CD4-positive, alpha-beta T cell (primary cell): ENCODE measurements around the gene CAND2. TPM values are rescaled to one million over a fixed set of nuclear protein-coding genes. Genes with fewer than 3 reads are reported as not detected.

Experiments
- ATAC-seq: fragments of 200-7000 bp; cut with Tn5 transposase; one replicate; pipeline ENCODE4 v1.10.0; 2022; ENCODE audit warnings: mild to moderate bottlenecking; ENCODE audit not compliant: poor library complexity
- CTCF ChIA-PET: fragments of 350-600 bp; sonication (Branson Sonifier 250); formaldehyde crosslinking; loops from one replicate; lab custom pipeline; 2021; ENCODE audit warnings: antibody characterized with exemption, inconsistent platforms; lab: Charles Lee
- POLR2A ChIA-PET: fragments of 350-600 bp; sonication (Branson Sonifier 250); formaldehyde crosslinking; loops from one replicate; lab custom pipeline; 2021; ENCODE audit warnings: antibody characterized with exemption, inconsistent platforms; lab: Charles Lee
- DNase-seq, 14 experiments: peaks; one replicate each; pipeline ENCODE4 v3.0.0-alpha.2; 2013 to 2020; ENCODE audit warnings: mixed read lengths in 2 of 14
- H3K27ac ChIP-seq, 2 donors: one replicate each; pipeline versions ENCODE4 v1.5.1 to v1.7.0; 2013; ENCODE audit warnings: low read length in 2 of 2, low read depth in 1 of 2, mild to moderate bottlenecking in 1 of 2
- H3K27me3 ChIP-seq, 2 experiments: 1 replicate in 1 of 2; 2 replicates in 1 of 2; pipeline versions ENCODE4 v1.6.1 to v1.7.0; 2013; ENCODE audit warnings: low read length in 2 of 2, control low read depth in 1 of 2, mild to moderate bottlenecking in 1 of 2, moderate library complexity in 1 of 2; ENCODE audit not compliant: insufficient read depth in 2 of 2, control insufficient read depth in 1 of 2
- H3K36me3 ChIP-seq: one replicate; pipeline ENCODE4 v1.6.1; 2013; ENCODE audit warnings: low read length, control low read depth; ENCODE audit not compliant: insufficient read depth
- H3K4me1 ChIP-seq: one replicate; pipeline ENCODE4 v1.6.1; 2013; ENCODE audit warnings: low read length, control low read depth; ENCODE audit not compliant: insufficient read depth
- H3K4me3 ChIP-seq: one replicate; pipeline ENCODE4 v1.5.1; 2013; ENCODE audit warnings: mild to moderate bottlenecking, low read length, moderate library complexity
- H3K9me3 ChIP-seq, 2 experiments: 1 replicate in 1 of 2; 2 replicates in 1 of 2; pipeline versions ENCODE4 v1.6.1 to v1.7.0; 2013; ENCODE audit warnings: low read length in 2 of 2, mild to moderate bottlenecking in 2 of 2, control low read depth in 1 of 2, moderate library complexity in 1 of 2; ENCODE audit not compliant: control insufficient read depth in 1 of 2, insufficient read depth in 1 of 2
- H3K27ac Mint-ChIP-seq: one replicate; pipeline ENCODE4 v1.8.0; 2020; ENCODE audit warnings: mixed read lengths
- H3K27me3 Mint-ChIP-seq: one replicate; pipeline ENCODE4 v1.8.0; 2021; ENCODE audit warnings: mixed read lengths
- H3K36me3 Mint-ChIP-seq: one replicate; pipeline ENCODE4 v1.8.0; 2021; ENCODE audit warnings: low read depth, mixed read lengths
- H3K4me1 Mint-ChIP-seq: one replicate; pipeline ENCODE4 v1.8.0; 2021; ENCODE audit warnings: low read depth, mixed read lengths
- H3K4me3 Mint-ChIP-seq: one replicate; pipeline ENCODE4 v1.8.0; 2020; ENCODE audit warnings: mild to moderate bottlenecking, mixed read lengths
- H3K9me3 Mint-ChIP-seq: one replicate; pipeline ENCODE4 v1.8.0; 2020; ENCODE audit warnings: mixed read lengths
- CTCF ChIP-seq: fragments of 200-600 bp; IDR thresholded peaks from one replicate; pipeline ENCODE4 v1.8.0; 2022; ENCODE audit warnings: antibody characterized with exemption, mild to moderate bottlenecking
- intact Hi-C, 2 experiments: fragments of 100-400 bp; cut with DNase I in 1 of 2; cut with micrococcal nuclease in 1 of 2; formaldehyde crosslinking; loops; one replicate each; pipeline versions ENCODE4 v1.15.1 to v1.9.0; 2023 to 2025; cut with DNase I, micrococcal nuclease
- total RNA-seq, 174 experiments: library from RNA in 2 of 174; stranded (reverse) in 2 of 174; gene quantifications; one replicate each; pipeline ENCODE4 v1.2.3 and lab custom pipeline; 2021 to 2026

The CAND2 gene
- total RNA-seq, 2 experiments from 2014 or later, result 3.5 to 6.0 TPM

- Histone ChIP-seq H3K27ac (no peak overlapping the region), H3K36me3 (no peaks in the 10 kb centered on the region), H3K4me1 (no peaks in the 10 kb centered on the region), H3K27me3 (peaks cover 0 to 3% of the 10 kb centered on the region in 2 experiments), H3K4me3 (no peak overlapping the region), H3K9me3 (peaks cover 4 to 22% of the 10 kb centered on the region in 2 experiments)
- DNase-seq (no peak), ATAC-seq (no peak)
- Mint-ChIP-seq H3K9me3 (no peaks in the 10 kb centered on the region), H3K27ac (no peak overlapping the region), H3K4me3 (no peak overlapping the region), H3K36me3 (no peaks in the 10 kb centered on the region), H3K27me3 (peaks cover 3% of the 10 kb centered on the region), H3K4me1 (no peaks in the 10 kb centered on the region)
- CTCF ChIA-PET, result no interaction called here
- POLR2A ChIA-PET, result no interaction called here
- no peak for TF ChIP-seq CTCF
- intact Hi-C loops, result no loop called here
Observed at GRCh38 chr3:12862387-12862786, 65.9 kb downstream of the CAND2 start.

GRCh38 chr3:12865271-12865670 lies 68.8 kb downstream of the CAND2 start:
- Mint-ChIP-seq H3K27ac (no peak overlapping the region), H3K27me3 (peaks cover 22% of the 10 kb centered on the region), H3K9me3 (no peaks in the 10 kb centered on the region), H3K36me3 (no peaks in the 10 kb centered on the region), H3K4me1 (peaks cover 14% of the 10 kb centered on the region), H3K4me3 (no peak overlapping the region)
- H3K9me3 ChIP-seq, result peaks cover 4 to 26% of the 10 kb centered on the region in 2 experiments
- no peak for TF ChIP-seq CTCF
- DNase-seq (no peak), ATAC-seq (no peak)
- peaks cover 18% of the 10 kb centered on the region for H3K4me1 ChIP-seq
- intact Hi-C loops, result loop anchor here in 1 of 2 experiments (5.0 kb wide), 3 partner anchors 117 to 782 kb away; no protein-coding TSS in a partner anchor
- no peak overlapping the region for H3K27ac ChIP-seq
- no peaks in the 10 kb centered on the region for H3K36me3 ChIP-seq
- peaks cover 9 to 15% of the 10 kb centered on the region in 2 experiments for H3K27me3 ChIP-seq
- ChIA-PET POLR2A (no interaction called here), CTCF (no interaction called here)
- no peak overlapping the region for H3K4me3 ChIP-seq

GRCh38 chr3:12866836-12867235 lies 70.4 kb downstream of the CAND2 start:
- H3K4me1 Mint-ChIP-seq, result peaks cover 14% of the 10 kb centered on the region
- CTCF ChIA-PET, result interaction anchor here (0.6 kb wide), 1 partner anchor 24 kb away, joined by 3 read pairs; no protein-coding TSS in a partner anchor
- DNase-seq (no peak), ATAC-seq (no peak)
- H3K9me3 ChIP-seq, result peaks cover 4 to 26% of the 10 kb centered on the region in 2 experiments
- no peak overlapping the region for H3K4me3 Mint-ChIP-seq
- H3K27ac ChIP-seq, result no peak overlapping the region
- TF ChIP-seq CTCF, result no peak
- intact Hi-C loops, result loop anchor here in 1 of 2 experiments (5.0 kb wide), 3 partner anchors 115 to 780 kb away; no protein-coding TSS in a partner anchor
- H3K27ac Mint-ChIP-seq, result no peak overlapping the region
- no peaks in the 10 kb centered on the region for H3K9me3 Mint-ChIP-seq
- H3K36me3 ChIP-seq, result no peaks in the 10 kb centered on the region
- H3K27me3 Mint-ChIP-seq, result peaks cover 37% of the 10 kb centered on the region
- POLR2A ChIA-PET, result no interaction called here
- H3K27me3 ChIP-seq, result peaks cover 9 to 15% of the 10 kb centered on the region in 2 experiments
- no peaks in the 10 kb centered on the region for H3K36me3 Mint-ChIP-seq
- no peak overlapping the region for H3K4me3 ChIP-seq
- peaks cover 26% of the 10 kb centered on the region for H3K4me1 ChIP-seq
